Effector memory CD4-positive, alpha-beta T cell (primary cell): ENCODE data around the gene RELCH.

Source experiments
- DNase-seq, 3 donors: peaks; one replicate each; pipeline ENCODE4 v3.0.0-alpha.2; 2020
- H3K27ac ChIP-seq: 2 replicates; pipeline ENCODE4 v1.7.0; 2013; ENCODE audit warnings: mild to moderate bottlenecking, low read length, moderate library complexity; ENCODE audit not compliant: insufficient read depth, poor library complexity, severe bottlenecking
- H3K27me3 ChIP-seq: replicated peaks from 2 replicates; pipeline ENCODE4 v1.7.0; 2013; ENCODE audit warnings: mild to moderate bottlenecking, low read length; ENCODE audit not compliant: insufficient read depth, control insufficient read depth, poor library complexity, severe bottlenecking
- H3K36me3 ChIP-seq: 2 replicates; pipeline ENCODE4 v1.7.0; 2013; ENCODE audit warnings: mild to moderate bottlenecking, low read length, moderate library complexity; ENCODE audit not compliant: control insufficient read depth, insufficient read depth
- H3K4me1 ChIP-seq: 2 replicates; pipeline ENCODE4 v1.7.0; 2013; ENCODE audit warnings: low read length, mild to moderate bottlenecking; ENCODE audit not compliant: control insufficient read depth, insufficient read depth, poor library complexity, severe bottlenecking
- H3K4me3 ChIP-seq: 2 replicates; pipeline ENCODE4 v1.7.0; 2013; ENCODE audit warnings: low read length, low read depth, mild to moderate bottlenecking; ENCODE audit not compliant: insufficient read depth, poor library complexity, severe bottlenecking
- H3K9me3 ChIP-seq: 2 replicates; pipeline ENCODE4 v1.7.0; 2013; ENCODE audit warnings: mild to moderate bottlenecking, low read length, moderate library complexity; ENCODE audit not compliant: control insufficient read depth

RELCH gene

GRCh38 chr18:62186499-62186773, 619 bp upstream of the RELCH start:
- Histone ChIP-seq H3K4me1 (peaks cover 33% of the 10 kb centered on the region), H3K4me3 (peak overlapping the region; percentile 98)
- no peak for DNase-seq

GRCh38 chr18:62187543-62188510, 772 bp downstream of the RELCH start:
- H3K9me3 ChIP-seq, result no peaks in the 10 kb centered on the region
- H3K27ac ChIP-seq, result peak overlapping the region; percentile 69
- H3K36me3 ChIP-seq, result no peaks in the 10 kb centered on the region
- H3K27me3 ChIP-seq, result no peaks in the 10 kb centered on the region
- H3K4me3 ChIP-seq, result peak overlapping the region; percentile 98
- DNase-seq, result peak in 1 of 3 donors; percentile 9
- H3K4me1 ChIP-seq, result peaks cover 36% of the 10 kb centered on the region

More at GRCh38 chr18:62186499-62186773, 619 bp upstream of the RELCH start:
- Histone ChIP-seq H3K9me3 (no peaks in the 10 kb centered on the region), H3K36me3 (no peaks in the 10 kb centered on the region), H3K27ac (peak overlapping the region; percentile 73), H3K27me3 (no peaks in the 10 kb centered on the region)

- Histone ChIP-seq H3K27ac (no peak overlapping the region), H3K9me3 (no peaks in the 10 kb centered on the region), H3K4me1 (peaks cover 36% of the 10 kb centered on the region), H3K4me3 (no peak overlapping the region), H3K27me3 (no peaks in the 10 kb centered on the region), H3K36me3 (no peaks in the 10 kb centered on the region)
- no peak for DNase-seq
Observed at GRCh38 chr18:62189208-62189607, 2.2 kb downstream of the RELCH start.

- peaks cover 16% of the 10 kb centered on the region for H3K4me1 ChIP-seq
Observed at GRCh38 chr18:62196079-62196478, 9.0 kb downstream of the RELCH start.

GRCh38 chr18:62196980-62197379, 9.9 kb downstream of the RELCH start:
- no peaks in the 10 kb centered on the region for H3K27me3 ChIP-seq
- DNase-seq, result no peak
- H3K27ac ChIP-seq, result no peak overlapping the region
- no peaks in the 10 kb centered on the region for H3K36me3 ChIP-seq
- H3K4me3 ChIP-seq, result no peak overlapping the region
- no peaks in the 10 kb centered on the region for H3K9me3 ChIP-seq
- H3K4me1 ChIP-seq, result peaks cover 11% of the 10 kb centered on the region

More at GRCh38 chr18:62196079-62196478, 9.0 kb downstream of the RELCH start:
- Histone ChIP-seq H3K4me3 (no peak overlapping the region), H3K36me3 (no peaks in the 10 kb centered on the region), H3K27me3 (no peaks in the 10 kb centered on the region), H3K27ac (no peak overlapping the region), H3K9me3 (no peaks in the 10 kb centered on the region)
- DNase-seq, result no peak

GRCh38 chr18:62198259-62198658, 11.2 kb downstream of the RELCH start:
- Histone ChIP-seq H3K4me3 (no peak overlapping the region), H3K4me1 (peaks cover 11% of the 10 kb centered on the region), H3K27me3 (no peaks in the 10 kb centered on the region), H3K27ac (no peak overlapping the region), H3K9me3 (no peaks in the 10 kb centered on the region), H3K36me3 (no peaks in the 10 kb centered on the region)
- no peak for DNase-seq

- no peaks in the 10 kb centered on the region for H3K9me3 ChIP-seq
- no peak overlapping the region for H3K4me3 ChIP-seq
- H3K36me3 ChIP-seq, result no peaks in the 10 kb centered on the region
- DNase-seq, result no peak
- no peaks in the 10 kb centered on the region for H3K27me3 ChIP-seq
- H3K27ac ChIP-seq, result no peak overlapping the region
- peaks cover 11% of the 10 kb centered on the region for H3K4me1 ChIP-seq
Observed at GRCh38 chr18:62199629-62200028, 12.6 kb downstream of the RELCH start.

- Histone ChIP-seq H3K36me3 (no peaks in the 10 kb centered on the region), H3K4me1 (peaks cover 11% of the 10 kb centered on the region), H3K4me3 (no peak overlapping the region), H3K27ac (no peak overlapping the region), H3K27me3 (no peaks in the 10 kb centered on the region), H3K9me3 (no peaks in the 10 kb centered on the region)
- DNase-seq, result no peak
Observed at GRCh38 chr18:62200121-62200914, 13.3 kb downstream of the RELCH start.

- Histone ChIP-seq H3K27me3 (no peaks in the 10 kb centered on the region), H3K27ac (no peak overlapping the region), H3K4me1 (peaks cover 11% of the 10 kb centered on the region), H3K36me3 (no peaks in the 10 kb centered on the region), H3K4me3 (no peak overlapping the region), H3K9me3 (no peaks in the 10 kb centered on the region)
- no peak for DNase-seq
Observed at GRCh38 chr18:62201870-62202269, 14.8 kb downstream of the RELCH start.

- no peak for DNase-seq
- Histone ChIP-seq H3K27ac (no peak overlapping the region), H3K9me3 (no peaks in the 10 kb centered on the region), H3K4me1 (no peaks in the 10 kb centered on the region), H3K27me3 (no peaks in the 10 kb centered on the region), H3K4me3 (no peak overlapping the region), H3K36me3 (no peaks in the 10 kb centered on the region)
Observed at GRCh38 chr18:62205824-62206223, 18.8 kb downstream of the RELCH start.
